ENCODE data around the gene COL5A1. TPM values are rescaled to one million over a fixed set of nuclear protein-coding genes. Genes with fewer than 3 reads are reported as not detected.

COL5A1 gene
- total RNA-seq, 4 donors from 2014 or later: 14.0 to 23.9 (median 19.2) TPM

GRCh38 chr9:134733480-134734232 lies 92.1 kb downstream of the COL5A1 start:
- no peak for TF ChIP-seq CTCF (IDR thresholded peaks at IDR 0.05; ENCODE audit: low read depth)

- no peak for TF ChIP-seq CTCF (IDR thresholded peaks at IDR 0.05; ENCODE audit: low read depth)
These were observed 92.7 kb downstream of the COL5A1 start for GRCh38 chr9:134734270-134734669.

- TF ChIP-seq CTCF (IDR thresholded peaks at IDR 0.05; ENCODE audit: low read depth): no peak
These were observed 94.0 kb downstream of the COL5A1 start for GRCh38 chr9:134735441-134736175.

GRCh38 chr9:134736791-134737497 lies 95.3 kb downstream of the COL5A1 start:
- TF ChIP-seq CTCF (IDR thresholded peaks at IDR 0.05; ENCODE audit: low read depth): no peak

GRCh38 chr9:134737842-134738580 lies 96.4 kb downstream of the COL5A1 start:
- no peak for TF ChIP-seq CTCF (IDR thresholded peaks at IDR 0.05; ENCODE audit: low read depth)

- TF ChIP-seq CTCF (IDR thresholded peaks at IDR 0.05; ENCODE audit: low read depth): no peak
These were observed 97.5 kb downstream of the COL5A1 start for GRCh38 chr9:134738869-134739659.

Measured in subcutaneous adipose tissue (tissue), 4 donors.